Adrenal gland (tissue), 12 donors: ENCODE results near the gene CYREN. TPM values are rescaled to one million over a fixed set of nuclear protein-coding genes. Genes with fewer than 3 reads are reported as not detected.
"Not testable (repeated sequence)": the region's sequence is repeated elsewhere in the genome, so short reads cannot be mapped to it uniquely, and the experiment has no call there.

Experiments
- DNase-seq, 7 donors: peaks; one replicate each; pipeline ENCODE4 v3.0.0-alpha.2; 2019 to 2020
- H3K27ac ChIP-seq, 5 donors: fragments of 200-600 bp; sonication (generic) in 4 of 5; 1 replicate in 3 of 5; 2 replicates in 2 of 5; pipeline versions ENCODE4 v1.5.1 to v1.8.0; 2016 to 2020; ENCODE audit warnings: mild to moderate bottlenecking in 1 of 5
- H3K27me3 ChIP-seq: fragments of 200-600 bp; 2 replicates; pipeline ENCODE4 v1.8.0; 2021
- H3K36me3 ChIP-seq, 2 donors: fragments of 200-600 bp; replicated peaks in 1 of 2; 1 replicate in 1 of 2; 2 replicates in 1 of 2; pipeline versions ENCODE4 v1.5.1 to v1.8.0; 2018 to 2022
- H3K4me1 ChIP-seq, 2 donors: fragments of 200-600 bp; replicated peaks in 1 of 2; 1 replicate in 1 of 2; 2 replicates in 1 of 2; pipeline versions ENCODE4 v1.5.1 to v1.8.0; 2018 to 2021
- H3K4me3 ChIP-seq, 4 donors: fragments of 200-600 bp; sonication (generic) in 3 of 4; one replicate each; pipeline ENCODE4 v1.5.1; 2016 to 2018
- H3K9me3 ChIP-seq, 3 donors: fragments of 200-600 bp; sonication (generic) in 1 of 3; replicated peaks in 1 of 3; 1 replicate in 2 of 3; 2 replicates in 1 of 3; pipeline versions ENCODE4 v1.5.1 to v1.8.0; 2016 to 2021
- CTCF ChIP-seq, 6 experiments: fragments of 450-650 bp in 4 of 6; fragments of 200-600 bp in 2 of 6; sonication (generic) in 1 of 6; IDR thresholded peaks; 1 replicate in 5 of 6; 2 replicates in 1 of 6; pipeline versions ENCODE4 v1.5.1 to v1.8.0; 2016 to 2021; ENCODE audit warnings: antibody characterized with exemption in 6 of 6, mild to moderate bottlenecking in 2 of 6, moderate library complexity in 1 of 6
- POLR2A ChIP-seq, 2 donors: fragments of 450-650 bp; IDR thresholded peaks; one replicate each; pipeline ENCODE4 v1.6.1; 2017; ENCODE audit warnings: antibody characterized with exemption in 2 of 2, mild to moderate bottlenecking in 2 of 2, moderate library complexity in 1 of 2
- WGBS, 4 donors: extraction: QIAGEN DNeasy Blood & Tissue Kit in 2 of 4; methylation state at CpG; one replicate each; pipeline versions ENCODE4 v1.1.5 to v1.1.7; 2013 to 2017; 5-methylcytosine and 5-hydroxymethylcytosine counted together
- intact Hi-C, 2 donors: fragments of 100-400 bp; cut with DNase I; formaldehyde crosslinking; loops; one replicate each; pipeline versions ENCODE4 v1.14.1 to v1.15.0; 2022 to 2023
- polyA plus RNA-seq, 3 donors: library from polyadenylated mRNA; stranded (reverse); fragments of 200-250 nt in 2 of 3; fragments of 350-450 nt in 1 of 3; fragmentation: Illumina TruSeq in 1 of 3; extraction: RNeasy Lipid Tissue Mini Kit (QIAGEN cat#74804) in 1 of 3; gene quantifications; one replicate each; pipeline ENCODE4 v1.2.3, GENCODE V29; 2013 to 2014
- total RNA-seq, 9 donors: library from RNA; depleted of rRNA in 4 of 9; stranded (reverse); fragments of >200 nt in 4 of 9; fragments of 120-200 nt in 1 of 9; fragmentation: NEBNext Ultra II Directional in 1 of 9; extraction: Animal tissue kit (Norgen Biotek cat#: 25700) in 1 of 9; gene quantifications; one replicate each; pipeline versions ENCODE4 v1.1.0 to v1.2.4, GENCODE V29; 2013 to 2023
- donor health status: healthy with polysubstance abuse.
- donor health status: Bipolar disorder and iron deficiency.
- donor health status: DM: yes; HTN: yes; CAD: no.
- donor health status: DM: no; HTN: no; CAD: no.
- donor health status: DM: no; HTN: no; CAD: no.
- donor health status: DM: yes; HTN: yes; CAD: no.

The CYREN gene
- total and polyA plus RNA-seq, 12 donors, result 33.1 to 66.2 (median 48.5) TPM

GRCh38 chr7:135215180-135215579, 44.7 kb upstream of the CYREN start:
- no peak overlapping the region for H3K27ac ChIP-seq
- WGBS, 4 donors, result 63 to 80% (median 77%) methylated on average over 4 of the region's 4 CpGs
- no peaks in the 10 kb centered on the region for H3K9me3 ChIP-seq
- peaks cover 0 to 5% of the 10 kb centered on the region in 2 donors for H3K4me1 ChIP-seq
- DNase-seq, result no peak
- intact Hi-C loops, result no loop called here
- H3K4me3 ChIP-seq, result no peak overlapping the region
- H3K27me3 ChIP-seq, result no peaks in the 10 kb centered on the region
- no peak for TF ChIP-seq POLR2A (IDR thresholded peaks at IDR 0.05)
- no peak for TF ChIP-seq CTCF (IDR thresholded peaks at IDR 0.05)
- H3K36me3 ChIP-seq, result no peaks in the 10 kb centered on the region

- Histone ChIP-seq H3K27ac (no peak overlapping the region), H3K9me3 (no peaks in the 10 kb centered on the region), H3K4me1 (peaks cover 0 to 12% of the 10 kb centered on the region in 2 donors), H3K4me3 (no peak overlapping the region), H3K27me3 (no peaks in the 10 kb centered on the region), H3K36me3 (no peaks in the 10 kb centered on the region)
- intact Hi-C loops, result no loop called here
- TF ChIP-seq POLR2A (IDR thresholded peaks at IDR 0.05) (no peak), CTCF (IDR thresholded peaks at IDR 0.05) (no peak)
- DNase-seq, result no peak
- WGBS, 4 donors, result 84 to 92% (median 88%) methylated on average over 2 of the region's 2 CpGs
Measured at GRCh38 chr7:135213831-135214230, 43.3 kb upstream of the CYREN start.

GRCh38 chr7:135211946-135212685, 41.6 kb upstream of the CYREN start:
- TF ChIP-seq CTCF (IDR thresholded peaks at IDR 0.05), result peak in 1 of 6 experiments; percentile 5
- Histone ChIP-seq H3K4me1 (peaks cover 0 to 21% of the 10 kb centered on the region in 2 donors), H3K4me3 (peak overlapping the region in 3 of 4 donors; percentile 68 to 89 (median 82)), H3K27ac (peak overlapping the region in 4 of 5 donors; percentile 83 to 91 (median 88))
- H3K36me3 ChIP-seq, H3K9me3 ChIP-seq, intact Hi-C loops, H3K27me3 ChIP-seq: not testable (repeated sequence)
- 49 to 55% (median 53%) methylated on average over 25 to 30 of the region's 30 CpGs for WGBS, 4 donors
- peak in 3 of 7 donors; percentile 27 to 52 (median 51) for DNase-seq

- Histone ChIP-seq H3K36me3 (peaks cover 0 to 5% of the 10 kb centered on the region in 2 donors), H3K27ac (peak within 1 kb of the TSS; percentile 42 to 91 (median 87)), H3K9me3 (no peaks in the 10 kb centered on the region), H3K4me1 (peaks cover 0 to 21% of the 10 kb centered on the region in 2 donors), H3K27me3 (no peaks in the 10 kb centered on the region), H3K4me3 (peak within 1 kb of the TSS; percentile 9 to 89 (median 75))
- 0 to 1% (median 0%) methylated on average over 12 to 82 of the region's 82 CpGs for WGBS, 4 donors
- DNase-seq, result peak; percentile 94 to 98 (median 96)
- TF ChIP-seq POLR2A (IDR thresholded peaks at IDR 0.05) (peak; percentile 21 to 89), CTCF (IDR thresholded peaks at IDR 0.05) (no peak)
- intact Hi-C loops, result no loop called here
Measured at GRCh38 chr7:135211179-135211945, 40.9 kb upstream of the CYREN start, which contains the start of gene WDR91. Gene WDR91 (minus strand): TSS chr7:135211526. CDS start chr7:135211502, 24 bp downstream.
